Measurements from ENCODE around the gene TMEM219. TPM values are rescaled to one million over a fixed set of nuclear protein-coding genes. Genes with fewer than 3 reads are reported as not detected.

The TMEM219 gene
- total RNA-seq, 4 donors from 2014 or later, result 89.1 to 131 (median 100) TPM

- Histone ChIP-seq H3K36me3 (peaks cover 0 to 36% of the 10 kb centered on the region in 2 donors), H3K27me3 (peaks cover 31% of the 10 kb centered on the region), H3K4me1 (peaks cover 0 to 21% (median 7%) of the 10 kb centered on the region in 3 donors), H3K9me3 (no peaks in the 10 kb centered on the region), H3K27ac (no peak overlapping the region), H3K4me3 (no peak overlapping the region)
- TF ChIP-seq CTCF (IDR thresholded peaks at IDR 0.05) (peak in 3 of 4 experiments; percentile 73 to 91 (median 79)), EP300 (IDR thresholded peaks at IDR 0.05) (no peak), POLR2A (IDR thresholded peaks at IDR 0.05) (no peak), POLR2AphosphoS5 (IDR thresholded peaks at IDR 0.05) (no peak)
- 35% methylated on average over 8 of the region's 35 CpGs; no CpG with 5 or more reads in 1 of the 2 donors for WGBS, 2 donors (ENCODE audit: low coverage in 1 of 2)
- peak; percentile 54 for ATAC-seq
These were observed 43.6 kb downstream of the TMEM219 start for GRCh38 chr16:30005341-30006094.

- Histone ChIP-seq H3K4me3 (no peak overlapping the region), H3K27me3 (peaks cover 37% of the 10 kb centered on the region), H3K4me1 (peaks cover 5 to 26% (median 13%) of the 10 kb centered on the region in 3 donors), H3K36me3 (peaks cover 0 to 31% of the 10 kb centered on the region in 2 donors), H3K27ac (no peak overlapping the region), H3K9me3 (no peaks in the 10 kb centered on the region)
- no peak for ATAC-seq
- TF ChIP-seq POLR2AphosphoS5 (IDR thresholded peaks at IDR 0.05), result no peak
- TF ChIP-seq CTCF (IDR thresholded peaks at IDR 0.05), result no peak
- no peak for TF ChIP-seq POLR2A (IDR thresholded peaks at IDR 0.05)
- TF ChIP-seq EP300 (IDR thresholded peaks at IDR 0.05), result no peak
- 41 to 84% methylated on average over 2 to 5 of the region's 18 CpGs for WGBS, 2 donors (ENCODE audit: low coverage in 1 of 2)
These were observed 44.2 kb downstream of the TMEM219 start for GRCh38 chr16:30006095-30006473.

GRCh38 chr16:30006659-30007377 lies 44.9 kb downstream of the TMEM219 start:
- peaks cover 7 to 34% (median 18%) of the 10 kb centered on the region in 3 donors for H3K4me1 ChIP-seq
- no peak for TF ChIP-seq POLR2A (IDR thresholded peaks at IDR 0.05)
- TF ChIP-seq CTCF (IDR thresholded peaks at IDR 0.05), result no peak
- no peak for TF ChIP-seq POLR2AphosphoS5 (IDR thresholded peaks at IDR 0.05)
- no peak for TF ChIP-seq EP300 (IDR thresholded peaks at IDR 0.05)
- H3K9me3 ChIP-seq, result no peaks in the 10 kb centered on the region
- H3K4me3 ChIP-seq, result no peak overlapping the region
- no peak overlapping the region for H3K27ac ChIP-seq
- H3K36me3 ChIP-seq, result peaks cover 0 to 23% of the 10 kb centered on the region in 2 donors
- WGBS, 2 donors (ENCODE audit: low coverage in 1 of 2), result 40 to 80% methylated on average over 1 of the region's 34 CpGs
- H3K27me3 ChIP-seq, result peaks cover 44% of the 10 kb centered on the region
- no peak for ATAC-seq

GRCh38 chr16:30007378-30007895 lies 45.6 kb downstream of the TMEM219 start:
- no CpG with 5 or more reads among the region's 11 CpGs for WGBS, 2 donors (ENCODE audit: low coverage in 1 of 2)
- TF ChIP-seq POLR2AphosphoS5 (IDR thresholded peaks at IDR 0.05), result no peak
- TF ChIP-seq CTCF (IDR thresholded peaks at IDR 0.05), result no peak
- no peak for TF ChIP-seq POLR2A (IDR thresholded peaks at IDR 0.05)
- TF ChIP-seq EP300 (IDR thresholded peaks at IDR 0.05), result no peak
- peaks cover 7 to 36% (median 18%) of the 10 kb centered on the region in 3 donors for H3K4me1 ChIP-seq
- no peak overlapping the region for H3K4me3 ChIP-seq
- ATAC-seq, result no peak
- H3K9me3 ChIP-seq, result no peaks in the 10 kb centered on the region
- peaks cover 0 to 17% of the 10 kb centered on the region in 2 donors for H3K36me3 ChIP-seq
- no peak overlapping the region for H3K27ac ChIP-seq
- peaks cover 50% of the 10 kb centered on the region for H3K27me3 ChIP-seq
